T1000 (cell line): ENCODE measurements around the gene CTNNA2.
"Not testable (repeated sequence)": the region's sequence is repeated elsewhere in the genome, so short reads cannot be mapped to it uniquely, and the experiment has no call there.

Experiments
- DNase-seq: peaks from one replicate; lab custom pipeline; 2025; ENCODE audit warnings: mixed read lengths; lab: John Stamatoyannopoulos, UW

The CTNNA2 gene

GRCh38 chr2:80086831-80087230 lies 574.0 kb downstream of the CTNNA2 start:
- DNase-seq = no peak

- DNase-seq = no peak
Observed at GRCh38 chr2:80091237-80091636, 578.4 kb downstream of the CTNNA2 start.

GRCh38 chr2:80092474-80092873 lies 579.6 kb downstream of the CTNNA2 start:
- DNase-seq = no peak

DNA sequence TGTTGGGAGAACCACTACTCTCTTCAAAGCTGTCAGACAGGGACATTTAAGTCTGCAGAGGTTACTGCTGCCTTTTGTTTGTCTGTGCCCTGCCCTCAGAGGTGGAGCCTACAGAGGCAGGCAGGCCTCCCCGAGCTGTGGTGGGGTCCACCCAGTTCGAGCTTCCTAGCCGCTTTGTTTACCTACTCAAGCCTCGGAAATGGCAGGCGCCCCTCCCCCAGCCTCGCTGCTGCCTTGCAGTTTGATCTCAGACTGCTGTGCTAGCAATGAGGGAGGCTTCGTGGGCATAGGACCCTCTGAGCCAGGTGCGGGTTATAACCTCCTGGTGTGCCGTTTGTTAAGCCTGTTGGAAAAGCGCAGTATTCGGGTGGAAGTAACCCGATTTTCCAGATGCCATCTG lies 585.7 kb downstream of the CTNNA2 start:
- DNase-seq = not testable (repeated sequence)

GRCh38 chr2:80102026-80102425 lies 589.2 kb downstream of the CTNNA2 start:
- DNase-seq = peak; percentile 42

- no peak for DNase-seq
Observed at GRCh38 chr2:80105015-80105640, 592.3 kb downstream of the CTNNA2 start.

DNA sequence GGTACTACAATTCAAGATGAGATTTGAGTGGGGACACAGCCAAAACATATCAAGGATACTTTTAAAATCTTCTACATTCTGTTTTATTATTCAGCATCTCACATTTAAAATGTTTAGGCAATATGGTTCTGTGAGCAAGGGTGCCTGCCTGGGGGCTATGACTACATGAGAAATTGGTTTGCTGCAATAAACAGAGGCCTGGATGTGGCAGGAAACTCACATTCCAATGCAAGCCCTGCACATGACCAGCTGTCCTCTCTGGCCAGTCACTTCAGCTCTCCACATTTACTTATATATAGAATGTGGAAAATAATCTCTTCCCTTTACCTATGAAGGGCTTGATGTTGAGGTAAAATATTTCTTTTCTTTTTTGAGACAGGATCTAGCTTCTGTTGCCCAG lies 598.3 kb downstream of the CTNNA2 start:
- no peak for DNase-seq

DNA sequence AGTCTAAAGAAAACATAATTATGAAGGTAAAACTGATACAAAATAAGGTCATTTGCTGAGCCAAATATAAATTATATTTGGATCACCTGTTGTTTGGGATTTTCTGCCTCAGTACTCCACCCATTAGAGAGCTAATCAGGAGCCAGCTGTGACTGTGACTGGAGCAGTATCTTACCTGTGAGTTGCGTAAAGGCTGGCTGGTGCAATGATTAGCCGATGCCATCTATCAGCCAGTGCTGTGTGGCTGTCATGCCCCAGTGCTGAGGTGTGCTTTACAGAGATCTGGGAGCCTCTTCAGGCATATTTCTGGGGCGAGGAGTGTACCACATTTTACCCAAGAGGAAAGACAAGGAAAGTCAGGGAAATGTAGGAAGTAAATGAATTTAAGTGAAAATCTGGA lies 599.9 kb downstream of the CTNNA2 start:
- DNase-seq = no peak

DNA sequence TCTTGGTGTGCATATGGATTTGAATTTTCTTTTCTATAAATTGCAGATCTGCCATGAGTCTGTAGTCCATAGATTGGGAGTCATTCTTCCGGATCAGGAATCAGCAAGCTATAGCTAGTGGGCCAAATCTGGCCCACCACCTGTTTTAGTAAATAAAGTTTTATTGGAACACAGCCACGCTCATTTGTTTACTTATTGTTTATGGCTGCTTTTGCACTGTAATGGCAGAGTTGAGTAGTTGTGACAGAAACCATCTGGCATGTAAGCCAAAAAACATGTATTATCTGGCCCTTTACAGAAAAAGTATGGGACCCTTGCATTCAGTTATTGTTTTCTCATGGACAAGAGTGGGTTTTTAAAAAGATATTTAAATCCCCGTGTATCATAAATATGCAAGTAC lies 600.5 kb downstream of the CTNNA2 start:
- DNase-seq = no peak

DNA sequence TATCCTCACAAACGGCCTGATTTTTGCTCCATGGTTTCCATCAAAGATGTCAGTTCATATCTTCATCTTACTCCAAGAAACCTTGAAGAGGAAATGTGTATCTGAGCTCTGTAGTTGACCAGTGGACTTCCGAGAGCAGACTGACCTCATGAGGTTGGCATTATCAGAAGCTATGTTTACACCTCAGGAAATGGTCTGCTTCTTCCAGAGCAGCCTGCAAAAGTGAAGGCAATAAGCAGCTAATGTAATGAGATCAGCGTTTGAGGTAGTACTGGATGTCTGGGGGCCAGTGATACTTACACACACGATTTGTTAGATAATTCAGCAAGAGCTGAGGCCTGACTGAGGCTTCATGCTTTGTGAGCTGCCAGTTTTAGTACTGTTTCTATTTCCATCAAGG lies 602.0 kb downstream of the CTNNA2 start:
- DNase-seq = no peak

GRCh38 chr2:80117401-80117800 lies 604.5 kb downstream of the CTNNA2 start:
- no peak for DNase-seq

DNA sequence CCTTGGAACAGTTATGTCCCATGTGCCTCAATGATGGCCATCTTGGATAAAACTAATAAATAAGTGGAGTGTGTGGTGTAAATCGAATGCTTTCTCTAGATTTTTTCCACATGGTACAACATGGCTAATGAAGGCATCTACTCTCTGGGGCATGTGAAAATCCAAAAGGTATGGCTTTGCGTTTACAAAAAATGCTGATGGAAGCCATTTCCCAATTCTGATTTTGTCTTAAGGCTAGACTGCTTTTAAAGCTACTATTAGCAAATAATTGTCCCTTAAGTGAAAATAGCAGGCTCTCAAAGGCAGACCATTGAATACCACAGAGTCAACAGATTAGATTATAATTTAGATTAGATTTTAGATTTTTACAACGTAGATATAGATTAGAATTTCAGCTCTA lies 608.0 kb downstream of the CTNNA2 start:
- DNase-seq = no peak

- DNase-seq = no peak
Observed at GRCh38 chr2:80122675-80123074, 609.8 kb downstream of the CTNNA2 start.

DNA sequence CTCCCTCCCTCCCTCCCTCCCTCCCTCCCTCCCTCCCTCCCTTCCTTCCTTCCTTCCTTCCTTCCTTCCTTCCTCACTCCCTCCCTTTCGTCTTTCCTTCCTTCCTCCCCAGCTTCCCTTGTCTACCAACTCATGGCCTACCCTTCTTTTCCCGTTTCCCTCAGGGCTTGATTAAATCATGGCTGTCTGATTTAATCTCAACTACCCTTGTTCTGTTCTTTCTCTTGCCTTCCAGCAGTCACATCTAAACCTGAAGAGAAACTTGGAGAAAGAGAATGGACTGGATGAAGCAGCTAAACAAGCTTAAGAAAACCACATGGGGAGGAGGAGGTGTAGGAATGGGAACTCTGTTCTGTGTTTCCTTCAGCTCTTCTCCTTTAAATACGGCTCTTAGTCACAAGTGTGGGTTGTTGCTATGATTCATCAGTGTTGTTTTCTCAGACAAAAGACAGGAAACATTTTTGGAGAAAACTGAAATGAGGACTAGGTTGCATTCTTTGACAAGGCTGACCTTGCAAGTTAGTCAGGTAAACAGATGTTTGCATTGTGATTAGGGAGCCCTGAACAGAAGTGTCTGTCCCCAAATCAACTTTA lies 613.8 kb downstream of the CTNNA2 start:
- DNase-seq = no peak

DNA sequence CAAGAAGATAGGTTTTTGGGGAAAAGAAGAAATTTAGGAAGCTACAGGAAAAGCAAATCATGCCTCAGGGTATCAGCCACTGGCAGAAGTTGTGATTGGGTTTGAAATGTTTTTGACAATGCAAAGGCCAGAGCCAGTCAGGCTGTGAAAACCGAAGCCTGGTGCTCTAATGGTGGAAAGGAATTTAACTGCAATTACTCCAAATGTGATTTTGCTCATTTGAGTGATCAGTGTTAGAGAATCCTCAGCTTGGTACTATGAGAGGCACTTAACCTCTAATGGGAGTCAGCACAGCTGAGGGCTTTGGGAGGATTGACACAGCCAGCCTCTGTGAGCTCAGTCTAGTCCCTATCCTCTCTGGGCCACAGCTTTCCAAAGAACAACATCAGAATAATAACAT lies 615.2 kb downstream of the CTNNA2 start:
- DNase-seq = no peak

GRCh38 chr2:80132281-80132680 lies 619.4 kb downstream of the CTNNA2 start:
- no peak for DNase-seq

DNA sequence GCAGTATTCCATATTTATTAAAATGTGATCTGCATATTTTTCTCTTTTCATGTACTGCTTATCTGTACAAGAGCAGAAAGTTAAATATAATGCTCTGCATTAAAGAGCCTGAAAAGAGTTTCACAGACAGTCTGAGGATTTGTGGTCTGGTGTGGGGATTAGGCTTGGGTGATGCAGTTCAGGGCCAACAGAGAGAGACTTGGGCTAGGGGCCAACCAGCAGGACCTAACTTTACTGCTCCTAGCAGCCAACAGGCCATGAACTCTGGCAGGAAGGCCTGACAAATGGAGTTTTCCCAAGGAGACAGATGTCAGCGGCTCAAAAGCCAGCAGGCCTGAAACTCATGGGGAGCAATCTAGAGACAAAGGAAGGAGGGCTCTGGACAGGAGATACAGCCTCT lies 622.1 kb downstream of the CTNNA2 start:
- DNase-seq = no peak

DNA sequence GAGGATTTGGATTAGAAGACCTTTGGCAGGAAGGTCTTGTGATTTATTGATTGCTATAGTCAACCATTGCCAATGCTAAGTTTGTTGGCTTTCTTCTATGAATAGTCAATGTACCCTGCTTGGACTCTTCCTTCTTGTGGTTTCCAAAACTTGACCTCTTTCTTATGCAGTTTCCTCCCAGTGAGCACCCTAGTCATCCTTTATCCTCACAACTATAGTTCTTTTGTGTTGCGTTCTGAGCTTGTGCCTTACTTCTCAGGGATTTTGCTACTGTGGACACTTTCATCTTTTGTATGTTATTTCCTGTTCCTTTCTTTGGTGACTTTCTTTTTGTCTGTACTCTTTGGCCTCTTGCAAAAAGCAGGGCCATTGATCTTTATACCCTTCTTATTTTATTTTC lies 623.5 kb downstream of the CTNNA2 start:
- no peak for DNase-seq

DNA sequence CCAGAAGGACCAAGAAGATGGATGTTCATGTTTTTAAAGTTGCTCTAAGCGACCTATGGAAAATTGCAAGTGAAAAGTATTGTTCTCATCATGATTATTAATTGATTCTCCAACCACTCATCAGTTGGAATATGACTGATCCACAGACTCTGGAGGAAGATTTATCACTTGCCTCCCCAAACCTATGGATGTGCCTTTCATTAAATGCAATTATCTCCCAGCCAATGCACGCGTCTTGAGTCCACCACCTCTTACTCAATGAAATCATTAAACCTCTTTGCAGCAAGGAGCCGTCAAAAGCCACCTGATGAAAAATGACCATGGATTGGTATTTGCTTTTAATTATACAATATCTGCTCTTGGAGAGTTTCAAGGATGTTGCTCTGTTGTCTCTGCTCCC lies 626.1 kb downstream of the CTNNA2 start:
- DNase-seq = no peak

DNA sequence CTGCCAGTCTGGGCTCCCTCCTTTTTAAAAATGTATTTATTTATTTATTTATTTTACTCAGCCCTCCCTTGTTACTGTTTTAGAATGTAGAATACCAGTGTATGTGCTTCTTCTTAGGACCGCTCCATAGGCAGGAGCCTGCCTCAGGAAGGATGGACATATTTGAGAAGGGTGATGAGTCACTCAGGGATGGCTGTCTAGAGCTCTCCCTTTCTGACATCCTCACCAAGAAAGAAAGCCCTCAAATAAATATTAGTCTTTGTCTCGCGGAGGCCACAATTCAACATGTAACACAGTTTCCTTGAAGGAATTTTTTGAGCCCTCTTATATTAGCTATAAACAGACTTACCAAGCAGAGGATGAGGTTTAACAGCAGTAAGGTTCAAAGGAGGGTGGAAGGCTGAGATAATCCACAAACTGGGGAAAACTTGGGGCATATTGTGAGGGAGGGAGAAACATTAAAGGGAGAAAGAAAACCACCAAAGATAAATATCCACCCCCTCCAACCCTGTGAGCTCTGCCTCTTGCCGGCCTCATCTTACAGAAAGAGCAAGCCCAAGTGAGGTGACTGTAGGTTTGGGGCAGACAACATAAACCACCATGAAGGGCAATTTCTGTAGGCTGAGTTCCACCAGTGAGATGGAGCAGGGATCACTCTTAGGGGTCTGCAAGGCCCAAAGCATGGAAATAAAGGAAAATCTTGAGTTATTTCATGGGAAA lies 628.3 kb downstream of the CTNNA2 start:
- DNase-seq = no peak

GRCh38 chr2:80145499-80145898 lies 632.6 kb downstream of the CTNNA2 start:
- no peak for DNase-seq

DNA sequence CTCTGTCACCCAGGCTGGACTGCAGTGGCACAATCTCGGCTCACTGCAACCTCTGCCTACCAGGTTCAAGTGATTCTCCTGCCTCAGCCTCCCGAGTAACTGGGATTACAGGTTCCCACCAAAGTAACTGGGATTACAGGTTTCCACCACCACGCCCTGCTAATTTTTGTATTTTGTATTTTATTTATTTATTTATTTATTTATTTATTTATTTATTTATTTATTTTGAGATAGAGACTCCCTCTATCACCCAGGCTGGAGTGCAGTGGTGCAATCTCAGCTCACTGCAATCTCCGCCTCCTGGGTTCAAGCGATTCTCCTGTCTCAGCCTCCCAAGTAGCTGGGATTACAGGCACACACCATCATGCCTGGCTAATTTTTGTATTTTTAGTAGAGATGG lies 633.9 kb downstream of the CTNNA2 start:
- not testable (repeated sequence) for DNase-seq

- no peak for DNase-seq
Observed at GRCh38 chr2:80147690-80148089, 634.8 kb downstream of the CTNNA2 start.

DNA sequence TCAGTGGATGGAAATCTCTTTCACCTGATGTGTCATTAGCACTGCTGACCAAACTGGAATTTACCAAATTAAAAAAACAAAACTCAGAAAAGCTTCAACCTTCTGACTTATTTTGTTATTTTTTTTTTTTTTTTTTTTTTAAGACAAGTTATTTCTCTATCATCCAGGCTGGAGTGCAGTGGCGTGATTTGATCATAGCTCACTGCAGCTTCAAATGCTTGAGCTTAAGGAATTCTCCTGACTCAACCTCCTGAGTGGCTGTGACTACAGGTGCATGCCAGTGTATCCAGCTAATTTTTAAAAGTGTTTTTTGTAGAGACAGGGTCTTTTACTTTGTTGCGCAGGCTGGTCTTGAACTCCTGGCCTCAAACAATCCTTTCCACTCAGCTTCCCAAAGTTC lies 636.1 kb downstream of the CTNNA2 start:
- no peak for DNase-seq
